Activated CD8-positive, alpha-beta T cell treated with anti-CD3 and anti-CD28 coated beads for 36 hours (primary cell): Measurements from ENCODE around the gene LYPD3. TPM values are rescaled to one million over a fixed set of nuclear protein-coding genes. Genes with fewer than 3 reads are reported as not detected.
"Not testable (repeated sequence)": the region's sequence is repeated elsewhere in the genome, so short reads cannot be mapped to it uniquely, and the experiment has no call there.

Source experiments
- ATAC-seq: fragments of 200-7000 bp; cut with Tn5 transposase; one replicate; pipeline ENCODE4 v1.10.0; 2021; ENCODE audit warnings: mild to moderate bottlenecking, moderate library complexity
- CTCF ChIA-PET: fragments of 350-600 bp; sonication (Branson Sonifier 250); formaldehyde crosslinking; loops from one replicate; lab custom pipeline; 2021; ENCODE audit warnings: antibody characterized with exemption; lab: Charles Lee
- POLR2A ChIA-PET: fragments of 350-600 bp; sonication (Branson Sonifier 250); formaldehyde crosslinking; loops from one replicate; lab custom pipeline; 2021; ENCODE audit warnings: antibody characterized with exemption; lab: Charles Lee
- DNase-seq: peaks from one replicate; pipeline ENCODE4 v3.0.0-alpha.2; 2020
- H3K27ac Mint-ChIP-seq: one replicate; pipeline ENCODE4 v1.8.0; 2021; ENCODE audit warnings: mild to moderate bottlenecking, mixed read lengths
- H3K27me3 Mint-ChIP-seq: one replicate; pipeline ENCODE4 v1.8.0; 2021; ENCODE audit warnings: mixed read lengths
- H3K36me3 Mint-ChIP-seq: one replicate; pipeline ENCODE4 v1.8.0; 2021; ENCODE audit warnings: low read depth, mixed read lengths
- H3K4me1 Mint-ChIP-seq: one replicate; pipeline ENCODE4 v1.8.0; 2021; ENCODE audit warnings: low read depth, mixed read lengths
- H3K4me3 Mint-ChIP-seq: one replicate; pipeline ENCODE4 v1.8.0; 2021; ENCODE audit warnings: mild to moderate bottlenecking, moderate library complexity, mixed read lengths
- H3K9me3 Mint-ChIP-seq: one replicate; pipeline ENCODE4 v1.8.0; 2021; ENCODE audit warnings: mixed read lengths
- intact Hi-C: fragments of 100-400 bp; cut with micrococcal nuclease; formaldehyde crosslinking; loops from one replicate; pipeline ENCODE4 v1.10.0; 2022
- total RNA-seq, 2 experiments: library from RNA; stranded (reverse); gene quantifications; one replicate each; pipeline ENCODE4 v1.2.3, GENCODE V29; 2021
- TF ChIP-seq, protein P1 (sequence below): fragments of 200-600 bp; IDR thresholded peaks from one replicate; pipeline ENCODE4 v1.8.0; 2022; ENCODE audit warnings: antibody characterized with exemption, mild to moderate bottlenecking

Gene LYPD3
- 1 to 10 TPM; 4.4 to 4.9 TPM for total RNA-seq

DNA sequence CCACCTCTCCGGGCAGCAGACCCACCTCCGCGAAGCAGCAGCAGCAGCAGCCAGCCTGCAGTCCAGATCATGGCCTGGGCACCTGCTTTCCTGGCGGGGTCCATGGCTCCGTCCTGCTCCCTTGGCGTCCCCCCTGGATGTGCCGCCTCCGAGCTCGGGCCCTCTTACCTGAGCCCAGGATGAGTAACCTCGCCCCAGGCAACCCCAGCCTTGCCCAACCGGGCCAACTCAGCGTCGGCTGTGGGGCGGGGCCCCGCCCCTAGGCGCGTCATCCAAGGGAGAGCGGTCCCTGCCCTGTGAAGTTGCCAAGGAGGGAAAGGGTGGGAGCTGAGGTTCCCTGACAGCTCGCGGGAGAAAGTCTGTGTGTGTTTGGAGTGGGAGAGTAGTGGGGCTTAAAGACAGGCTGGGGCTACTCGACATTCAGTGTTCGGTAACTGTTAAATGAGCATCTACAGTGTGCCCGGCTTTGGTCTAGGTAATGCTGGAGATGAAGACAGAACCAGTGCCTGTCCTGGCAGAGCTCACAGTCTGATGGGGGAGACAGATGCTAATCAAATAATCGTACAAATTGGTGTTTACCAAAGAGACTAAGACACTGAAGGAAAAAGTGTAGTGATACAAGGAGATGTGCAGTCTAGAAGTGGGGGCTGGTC lies at the start of gene LYPD3:
Gene LYPD3, minus strand, starts transcription at position 141 of the 653 bp plus-strand sequence. Its CDS starts 37 bp downstream, at position 104.
- peak within 1 kb of the TSS; percentile 94 for H3K27ac Mint-ChIP-seq
- POLR2A ChIA-PET = interaction anchor here (1.2 to 4.5 kb wide), 2 partner anchors 9 to 18 kb away, joined by 3 to 23 read pairs; no protein-coding TSS in a partner anchor
- no peak for DNase-seq
- CTCF ChIA-PET = interaction anchor here (1.0 to 5.0 kb wide), 4 partner anchors 15 to 89 kb away, joined by 3 to 31 read pairs (median 3); no protein-coding TSS in a partner anchor
- H3K27me3 Mint-ChIP-seq = no peaks in the 10 kb centered on the region
- no peaks in the 10 kb centered on the region for H3K9me3 Mint-ChIP-seq
- ATAC-seq = no peak
- H3K4me1 Mint-ChIP-seq = peaks cover 61% of the 10 kb centered on the region
- H3K4me3 Mint-ChIP-seq = peak within 1 kb of the TSS; percentile 84
- H3K36me3 Mint-ChIP-seq = peaks cover 5% of the 10 kb centered on the region
- intact Hi-C loops = no loop called here
- TF ChIP-seq, protein P1, sequence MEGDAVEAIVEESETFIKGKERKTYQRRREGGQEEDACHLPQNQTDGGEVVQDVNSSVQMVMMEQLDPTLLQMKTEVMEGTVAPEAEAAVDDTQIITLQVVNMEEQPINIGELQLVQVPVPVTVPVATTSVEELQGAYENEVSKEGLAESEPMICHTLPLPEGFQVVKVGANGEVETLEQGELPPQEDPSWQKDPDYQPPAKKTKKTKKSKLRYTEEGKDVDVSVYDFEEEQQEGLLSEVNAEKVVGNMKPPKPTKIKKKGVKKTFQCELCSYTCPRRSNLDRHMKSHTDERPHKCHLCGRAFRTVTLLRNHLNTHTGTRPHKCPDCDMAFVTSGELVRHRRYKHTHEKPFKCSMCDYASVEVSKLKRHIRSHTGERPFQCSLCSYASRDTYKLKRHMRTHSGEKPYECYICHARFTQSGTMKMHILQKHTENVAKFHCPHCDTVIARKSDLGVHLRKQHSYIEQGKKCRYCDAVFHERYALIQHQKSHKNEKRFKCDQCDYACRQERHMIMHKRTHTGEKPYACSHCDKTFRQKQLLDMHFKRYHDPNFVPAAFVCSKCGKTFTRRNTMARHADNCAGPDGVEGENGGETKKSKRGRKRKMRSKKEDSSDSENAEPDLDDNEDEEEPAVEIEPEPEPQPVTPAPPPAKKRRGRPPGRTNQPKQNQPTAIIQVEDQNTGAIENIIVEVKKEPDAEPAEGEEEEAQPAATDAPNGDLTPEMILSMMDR = no peak

DNA sequence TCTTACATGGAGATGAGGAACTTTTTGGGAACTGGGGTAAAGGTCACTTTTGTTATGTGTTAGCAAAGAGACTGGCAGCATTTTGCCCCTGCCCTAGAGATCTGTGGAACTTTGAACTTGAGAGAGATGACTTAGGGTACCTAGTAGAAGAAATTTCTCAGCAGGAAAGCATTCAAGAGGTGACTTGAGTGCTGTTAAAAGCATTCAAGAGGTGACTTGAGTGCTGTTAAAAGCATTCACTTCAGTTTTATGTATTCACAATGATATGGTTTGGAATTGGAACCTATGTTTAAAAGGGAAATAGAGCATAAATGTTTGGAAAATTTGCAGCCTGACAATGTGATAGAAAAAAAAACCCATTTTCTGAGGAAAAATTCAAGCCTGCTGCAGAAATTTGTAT lies 47.0 kb upstream of the LYPD3 start:
- H3K4me1 Mint-ChIP-seq, intact Hi-C loops, ATAC-seq, H3K27me3 Mint-ChIP-seq, DNase-seq, H3K4me3 Mint-ChIP-seq, H3K27ac Mint-ChIP-seq, POLR2A ChIA-PET, H3K9me3 Mint-ChIP-seq: not testable (repeated sequence)
- CTCF ChIA-PET = interaction anchor here (1.9 kb wide), 1 partner anchor 65 kb away, joined by 11 read pairs; no protein-coding TSS in a partner anchor
- peaks cover 13% of the 10 kb centered on the region for H3K36me3 Mint-ChIP-seq

DNA sequence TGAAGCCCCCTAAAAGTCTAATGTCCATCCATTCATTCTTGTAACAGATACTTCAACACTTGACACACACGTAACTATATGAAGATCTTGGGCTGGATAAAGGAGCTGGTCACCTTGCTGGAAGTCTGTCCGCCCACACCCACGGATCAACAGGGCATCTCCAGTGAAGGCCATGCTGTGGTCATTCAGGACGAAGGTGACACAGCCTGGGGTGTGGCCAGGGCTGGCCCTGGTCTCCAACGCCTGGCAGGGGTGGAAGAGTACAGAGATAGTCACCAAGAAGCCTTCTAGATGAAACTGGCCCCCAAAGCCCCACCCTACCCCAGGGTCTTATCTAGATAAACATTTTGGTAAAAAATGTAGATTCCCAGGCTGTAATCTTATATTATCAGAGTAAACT lies 45.9 kb upstream of the LYPD3 start:
- ChIA-PET POLR2A (no interaction called here), CTCF (interaction anchor here (1.2 to 3.1 kb wide), 3 partner anchors 9 to 79 kb away, joined by 3 to 14 read pairs (median 3); no protein-coding TSS in a partner anchor)
- ATAC-seq = no peak
- TF ChIP-seq, protein P1 = no peak
- Mint-ChIP-seq H3K36me3 (peaks cover 13% of the 10 kb centered on the region), H3K27me3 (no peaks in the 10 kb centered on the region), H3K4me3 (no peak overlapping the region), H3K9me3 (no peaks in the 10 kb centered on the region), H3K4me1 (peaks cover 3% of the 10 kb centered on the region), H3K27ac (no peak overlapping the region)
- intact Hi-C loops = no loop called here
- DNase-seq = no peak

DNA sequence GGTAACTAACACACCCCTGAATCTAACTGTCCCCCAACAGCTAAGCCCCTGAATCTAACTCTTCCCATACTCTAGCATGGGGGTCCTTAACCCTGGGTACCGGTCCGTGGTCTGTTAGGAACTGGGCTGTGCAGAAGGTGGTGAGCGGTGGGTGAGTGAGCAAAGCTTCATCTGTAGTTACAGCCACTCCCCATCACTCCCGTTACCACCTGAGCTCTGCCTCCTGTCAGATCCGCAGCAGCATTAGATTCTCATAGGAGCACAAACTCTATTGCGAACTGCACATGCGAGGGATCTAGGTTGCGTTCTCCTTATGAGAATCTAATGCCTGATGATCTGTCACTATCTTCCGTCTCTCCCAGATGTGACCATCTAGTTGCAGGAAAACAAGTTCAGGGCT lies 45.3 kb upstream of the LYPD3 start:
- no peaks in the 10 kb centered on the region for H3K4me1 Mint-ChIP-seq
- no peaks in the 10 kb centered on the region for H3K27me3 Mint-ChIP-seq
- TF ChIP-seq, protein P1 = no peak
- intact Hi-C loops = no loop called here
- ATAC-seq (no peak), DNase-seq (no peak)
- POLR2A ChIA-PET = no interaction called here
- no peak overlapping the region for H3K4me3 Mint-ChIP-seq
- no peaks in the 10 kb centered on the region for H3K9me3 Mint-ChIP-seq
- H3K36me3 Mint-ChIP-seq = peaks cover 18% of the 10 kb centered on the region
- CTCF ChIA-PET = interaction anchor here (1.2 to 3.1 kb wide), 4 partner anchors 9 to 78 kb away, joined by 3 to 14 read pairs (median 4); no protein-coding TSS in a partner anchor
- H3K27ac Mint-ChIP-seq = no peak overlapping the region

DNA sequence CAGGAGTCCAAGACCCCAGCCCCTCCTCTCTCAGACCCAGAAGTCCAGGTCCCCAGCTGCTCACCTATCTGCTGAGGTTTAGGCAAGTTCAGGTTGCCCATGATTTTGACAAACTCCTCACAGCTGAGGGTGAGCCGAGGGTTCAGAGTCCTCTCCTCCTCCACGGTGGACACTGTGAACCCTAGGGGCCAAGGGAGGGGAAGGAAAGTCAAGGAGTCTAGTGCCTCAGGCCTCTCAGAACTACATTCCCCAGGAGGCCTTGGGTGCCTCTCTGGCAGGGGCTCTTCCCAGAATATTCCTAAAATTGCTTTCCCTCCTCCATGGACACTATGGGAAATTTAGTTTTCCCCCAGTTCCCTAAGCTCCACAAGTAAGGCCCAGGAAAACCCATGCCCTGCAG lies 42.5 kb upstream of the LYPD3 start:
- POLR2A ChIA-PET = no interaction called here
- no peaks in the 10 kb centered on the region for H3K9me3 Mint-ChIP-seq

More for the DNA sequence above, 42.5 kb upstream of the LYPD3 start:
- ATAC-seq (no peak), DNase-seq (no peak)
- Mint-ChIP-seq H3K27me3 (no peaks in the 10 kb centered on the region), H3K4me3 (no peak overlapping the region), H3K36me3 (peaks cover 18% of the 10 kb centered on the region), H3K27ac (no peak overlapping the region), H3K4me1 (peaks cover 15% of the 10 kb centered on the region)
- CTCF ChIA-PET = no interaction called here
- intact Hi-C loops = no loop called here
- TF ChIP-seq, protein P1 = no peak
